Putamen (tissue), 1 donor: ENCODE results near the gene TEC.
"Not testable (repeated sequence)": the region's sequence is repeated elsewhere in the genome, so short reads cannot be mapped to it uniquely, and the experiment has no call there.

ENCODE experiments used
- DNase-seq: peaks from one replicate; pipeline ENCODE4 v3.0.0-alpha.2; 2016; ENCODE audit warnings: low spot score

TEC gene

GRCh38 chr4:48242511-48243195 lies 27.0 kb downstream of the TEC start:
- no peak for DNase-seq

GRCh38 chr4:48241731-48242130 lies 27.9 kb downstream of the TEC start:
- no peak for DNase-seq

GRCh38 chr4:48237996-48238645 lies 31.5 kb downstream of the TEC start:
- no peak for DNase-seq

DNA sequence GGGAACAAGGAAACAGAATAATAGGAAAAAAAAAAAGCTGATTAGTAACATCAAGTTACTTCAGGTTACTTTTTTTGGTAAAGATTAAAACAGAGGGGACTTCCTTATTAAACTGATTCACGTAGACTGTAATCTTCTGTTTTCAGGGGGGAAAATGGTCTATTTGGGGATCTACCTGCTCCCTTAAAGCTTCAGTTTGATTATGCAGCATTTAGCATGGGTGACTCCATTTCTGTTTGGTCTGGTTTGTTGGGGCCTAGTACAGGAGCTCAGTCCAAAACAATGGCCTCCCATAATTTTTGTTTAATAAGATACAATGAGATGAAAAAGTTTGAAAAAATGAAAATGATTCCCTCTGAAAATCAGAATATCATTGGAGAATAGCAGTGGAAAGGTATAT lies 34.6 kb downstream of the TEC start:
- DNase-seq: no peak

- no peak for DNase-seq
Observed at GRCh38 chr4:48234575-48234974, 35.1 kb downstream of the TEC start.

DNA sequence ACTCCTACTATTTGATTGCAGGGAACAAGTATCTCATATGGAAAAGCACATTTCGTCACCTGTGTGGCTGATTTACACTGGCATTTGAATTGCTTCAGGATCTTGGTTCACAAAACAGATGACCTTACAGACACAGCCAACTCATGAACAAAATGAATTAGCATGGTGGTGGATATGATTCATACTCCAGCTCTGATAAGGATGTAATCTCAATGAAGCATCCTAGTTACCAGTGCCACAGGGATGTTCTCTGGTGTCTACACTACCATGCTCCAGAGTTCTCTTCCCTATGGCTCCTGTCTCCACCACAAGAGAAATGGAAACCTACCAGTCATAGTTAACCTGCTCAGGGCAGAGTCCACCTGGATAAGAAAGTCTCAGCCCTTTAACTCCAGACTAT lies 40.7 kb downstream of the TEC start:
- no peak for DNase-seq

DNA sequence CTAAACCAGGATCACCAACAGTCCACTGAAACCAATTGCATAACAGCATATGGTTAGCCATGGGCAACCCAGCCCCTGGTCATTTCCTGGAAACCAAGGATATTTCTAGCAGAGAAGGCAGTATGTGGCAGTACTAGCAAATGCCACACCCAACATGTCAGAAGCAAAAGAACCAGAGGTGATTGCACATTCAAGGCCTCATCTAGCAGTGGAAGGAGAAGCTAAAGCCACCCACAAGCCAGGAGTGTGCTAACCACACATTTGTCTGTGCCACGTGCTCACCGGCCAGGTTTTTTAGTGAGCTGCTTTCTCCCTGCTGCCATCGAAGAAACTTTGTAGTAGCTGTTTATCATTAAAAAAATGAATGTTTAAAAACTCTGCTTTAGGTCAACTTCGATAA lies 42.0 kb downstream of the TEC start:
- no peak for DNase-seq

- no peak for DNase-seq
Observed at GRCh38 chr4:48226199-48226598, 43.4 kb downstream of the TEC start.

DNA sequence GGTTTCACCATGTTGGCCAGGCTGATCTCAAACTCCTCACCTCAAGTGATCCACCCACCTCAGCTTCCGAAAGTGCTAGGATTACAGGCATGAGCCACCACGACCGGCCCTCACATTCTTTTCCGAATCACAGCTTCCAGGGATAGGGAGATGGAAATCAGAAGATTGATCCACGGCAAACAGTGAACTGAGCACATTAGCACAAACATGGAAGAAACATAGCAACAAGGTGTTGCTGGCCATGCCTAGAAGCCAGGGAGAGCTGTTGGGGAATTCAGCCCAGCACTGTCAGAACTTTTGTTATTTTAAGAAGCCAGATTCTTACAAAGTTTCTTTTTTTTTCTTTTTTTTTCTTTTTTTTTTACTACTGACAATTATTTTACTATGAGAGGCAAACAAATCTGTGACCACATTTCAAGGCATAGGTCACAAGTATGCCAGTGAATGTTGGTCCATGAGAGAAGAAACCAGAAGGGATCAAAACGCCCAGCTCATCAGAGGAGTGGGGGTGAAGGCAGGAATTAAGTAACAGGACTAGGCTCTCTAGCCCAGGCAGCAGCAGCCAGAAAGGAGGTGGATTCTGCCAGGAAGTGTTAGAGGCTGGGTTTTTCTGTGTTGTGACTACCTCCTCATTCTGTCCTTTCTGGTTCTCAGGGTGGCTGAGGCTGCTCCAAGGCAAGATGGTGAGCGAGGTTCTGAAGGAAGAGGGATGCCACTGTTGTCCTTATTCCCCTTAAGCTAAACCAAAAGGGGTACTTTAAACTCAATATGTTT lies 44.1 kb downstream of the TEC start:
- DNase-seq: no peak

DNA sequence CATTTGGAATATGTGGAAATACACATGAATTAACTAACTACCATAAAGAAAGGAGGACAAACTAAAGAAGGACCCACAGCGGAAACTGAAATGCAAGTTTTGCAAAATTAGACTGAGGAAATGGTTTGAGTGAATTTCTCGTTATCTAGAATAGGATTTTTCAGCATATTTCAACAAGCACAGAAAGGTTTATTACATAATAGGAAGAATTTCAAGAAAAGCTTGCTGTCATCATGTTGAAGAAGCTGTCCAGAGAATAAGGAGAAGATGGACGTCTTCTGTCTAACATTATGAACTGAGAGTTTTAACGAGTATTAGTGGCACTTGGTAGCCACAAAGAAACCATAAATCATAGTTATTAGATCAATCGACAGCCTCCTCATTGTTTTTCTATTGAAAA lies 45.0 kb downstream of the TEC start:
- no peak for DNase-seq

GRCh38 chr4:48223633-48224295 lies 45.9 kb downstream of the TEC start:
- DNase-seq: no peak

DNA sequence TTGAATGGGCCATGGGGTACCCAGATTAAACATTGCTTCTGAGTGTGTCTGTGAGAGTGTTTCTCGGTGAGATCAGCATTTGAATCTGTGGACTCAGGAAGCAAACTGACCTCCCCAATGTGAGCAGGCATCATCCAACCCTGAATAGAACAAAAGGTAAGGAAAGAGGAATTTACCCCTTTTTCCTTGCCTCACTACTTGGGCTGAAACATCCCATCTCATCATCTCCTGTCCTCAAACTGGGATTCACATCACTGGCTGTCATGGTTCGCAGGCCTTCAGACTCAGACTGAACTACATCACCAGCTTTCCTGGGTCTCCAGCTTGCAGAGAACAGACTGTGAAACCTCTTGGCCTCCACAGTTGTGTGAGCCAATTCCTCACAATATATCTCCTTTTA lies 47.1 kb downstream of the TEC start:
- DNase-seq: no peak

DNA sequence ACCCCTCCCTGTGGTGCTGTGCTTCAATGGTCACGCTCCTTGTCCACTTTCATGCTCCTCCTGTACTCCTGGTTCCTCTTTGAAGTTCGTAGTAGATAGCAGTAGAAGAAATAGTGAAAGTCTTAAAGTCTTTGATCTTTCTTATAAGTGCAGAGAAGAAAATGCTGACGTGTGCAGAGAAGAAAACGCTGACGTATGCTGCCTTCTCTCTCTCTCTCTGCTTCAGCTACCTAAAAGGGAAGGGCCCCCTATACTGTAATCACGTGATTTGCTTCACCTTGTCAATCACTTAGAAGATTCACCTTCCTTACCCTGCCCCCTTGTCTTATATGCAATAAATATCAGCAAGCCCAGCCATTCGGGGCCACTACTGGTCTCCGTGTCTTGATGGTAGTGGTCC lies 50.2 kb downstream of the TEC start:
- DNase-seq: not testable (repeated sequence)

GRCh38 chr4:48216563-48216962 lies 53.1 kb downstream of the TEC start:
- no peak for DNase-seq

GRCh38 chr4:48215977-48216376 lies 53.7 kb downstream of the TEC start:
- DNase-seq: no peak

- DNase-seq: no peak
Observed at GRCh38 chr4:48212165-48212564, 57.5 kb downstream of the TEC start.

GRCh38 chr4:48210966-48211328 lies 58.7 kb downstream of the TEC start:
- DNase-seq: no peak

DNA sequence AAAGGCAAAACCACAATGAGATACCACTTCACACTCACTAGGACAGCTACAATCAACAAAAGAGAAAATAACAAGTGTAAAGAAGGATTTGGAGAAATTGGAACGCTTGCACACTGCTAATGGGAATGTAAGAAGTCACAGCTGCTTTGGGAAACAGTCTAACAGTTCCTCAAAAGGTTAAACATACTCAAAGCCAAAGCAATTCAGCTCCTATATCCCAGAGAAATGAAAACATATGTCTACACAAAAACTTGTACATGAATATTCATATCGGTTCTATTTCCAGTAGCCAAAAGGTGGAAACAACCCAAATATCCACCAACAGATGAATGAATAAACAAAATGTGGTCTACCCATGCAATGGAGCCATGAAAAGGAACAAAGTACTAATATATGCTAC lies 64.0 kb downstream of the TEC start:
- DNase-seq: no peak

- DNase-seq: no peak
Observed at GRCh38 chr4:48205107-48205506, 64.5 kb downstream of the TEC start.

GRCh38 chr4:48203819-48204218 lies 65.8 kb downstream of the TEC start:
- no peak for DNase-seq

DNA sequence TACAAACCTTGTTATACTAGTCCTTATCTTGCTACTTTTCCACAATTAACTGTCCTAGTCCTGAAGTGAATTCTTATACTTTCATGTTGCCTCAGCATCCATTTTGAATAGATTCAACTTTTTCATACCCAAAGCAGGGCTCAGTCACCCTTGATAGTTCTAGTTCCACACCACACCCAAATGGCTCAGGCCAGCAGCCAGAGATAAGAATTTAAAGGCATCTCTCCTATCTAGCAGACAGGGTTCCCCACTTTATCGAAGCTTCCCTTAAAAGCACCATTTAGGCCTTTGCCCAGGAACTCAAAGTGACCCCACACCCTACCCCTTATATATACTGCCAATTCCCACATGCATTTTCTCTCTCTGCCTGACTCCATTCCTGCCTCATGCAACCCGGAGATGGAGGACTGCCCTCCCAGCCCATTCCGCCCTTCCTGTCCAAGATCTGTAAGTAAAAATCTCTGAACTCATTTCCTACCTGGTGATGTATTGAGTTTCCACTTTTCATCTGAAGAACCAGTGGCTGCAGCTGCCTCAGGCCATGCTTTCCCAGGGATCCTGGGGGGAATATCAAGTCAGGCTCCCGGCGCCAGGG lies 71.9 kb downstream of the TEC start:
- no peak for DNase-seq

DNA sequence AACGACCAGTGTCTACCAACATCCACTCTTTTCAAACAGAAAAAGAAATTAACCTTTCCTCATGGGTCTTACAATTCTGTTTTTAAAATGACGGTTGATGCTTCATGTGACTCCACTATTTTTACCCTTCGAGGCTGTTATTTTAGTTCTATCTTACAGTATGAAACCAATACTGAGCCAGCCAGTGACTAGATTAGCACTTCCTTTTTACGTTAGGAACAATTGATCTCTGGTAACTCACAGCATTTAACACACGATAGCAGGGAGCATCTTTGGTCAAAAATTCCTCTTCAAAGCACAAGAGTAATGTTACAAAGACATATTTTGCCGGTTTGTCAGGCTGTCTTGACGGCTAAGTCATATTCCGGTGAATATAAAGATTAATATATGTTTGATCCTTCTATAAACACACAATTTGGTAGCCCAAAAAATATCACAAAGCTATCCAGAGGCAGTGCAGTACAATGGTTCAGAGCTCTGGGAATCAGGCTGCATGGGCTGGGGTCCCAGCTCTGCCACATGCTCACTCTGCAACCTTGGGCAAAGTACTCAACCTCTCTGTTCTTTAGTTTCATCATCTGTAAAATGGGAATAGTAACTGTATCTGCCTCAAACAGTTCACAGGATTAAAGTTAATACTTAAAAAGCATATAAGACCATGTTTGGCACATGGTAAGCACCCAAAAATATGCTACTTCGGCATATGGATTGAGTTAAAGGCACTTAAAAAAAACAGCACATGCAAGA lies 72.7 kb downstream of the TEC start:
- no peak for DNase-seq
